AG09319 (cell line): ENCODE data around the gene KIAA1958.
"Not testable (repeated sequence)": the region's sequence is repeated elsewhere in the genome, so short reads cannot be mapped to it uniquely, and the experiment has no call there.

ENCODE experiments used
- DNase-seq: peaks from one replicate; pipeline ENCODE4 v3.0.0-alpha.2; 2010; ENCODE audit warnings: low read depth; ENCODE audit errors: extremely low read depth
- TF ChIP-seq, protein P1 (sequence below): IDR thresholded peaks from 2 replicates; pipeline ENCODE4 v1.5.1; 2011; ENCODE audit warnings: low read depth, mild to moderate bottlenecking, inconsistent platforms, low read length, moderate library complexity

KIAA1958 gene

GRCh38 chr9:112506571-112506970, 19.9 kb downstream of the KIAA1958 start:
- TF ChIP-seq, protein P1, sequence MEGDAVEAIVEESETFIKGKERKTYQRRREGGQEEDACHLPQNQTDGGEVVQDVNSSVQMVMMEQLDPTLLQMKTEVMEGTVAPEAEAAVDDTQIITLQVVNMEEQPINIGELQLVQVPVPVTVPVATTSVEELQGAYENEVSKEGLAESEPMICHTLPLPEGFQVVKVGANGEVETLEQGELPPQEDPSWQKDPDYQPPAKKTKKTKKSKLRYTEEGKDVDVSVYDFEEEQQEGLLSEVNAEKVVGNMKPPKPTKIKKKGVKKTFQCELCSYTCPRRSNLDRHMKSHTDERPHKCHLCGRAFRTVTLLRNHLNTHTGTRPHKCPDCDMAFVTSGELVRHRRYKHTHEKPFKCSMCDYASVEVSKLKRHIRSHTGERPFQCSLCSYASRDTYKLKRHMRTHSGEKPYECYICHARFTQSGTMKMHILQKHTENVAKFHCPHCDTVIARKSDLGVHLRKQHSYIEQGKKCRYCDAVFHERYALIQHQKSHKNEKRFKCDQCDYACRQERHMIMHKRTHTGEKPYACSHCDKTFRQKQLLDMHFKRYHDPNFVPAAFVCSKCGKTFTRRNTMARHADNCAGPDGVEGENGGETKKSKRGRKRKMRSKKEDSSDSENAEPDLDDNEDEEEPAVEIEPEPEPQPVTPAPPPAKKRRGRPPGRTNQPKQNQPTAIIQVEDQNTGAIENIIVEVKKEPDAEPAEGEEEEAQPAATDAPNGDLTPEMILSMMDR, result no peak
- DNase-seq, result no peak

DNA sequence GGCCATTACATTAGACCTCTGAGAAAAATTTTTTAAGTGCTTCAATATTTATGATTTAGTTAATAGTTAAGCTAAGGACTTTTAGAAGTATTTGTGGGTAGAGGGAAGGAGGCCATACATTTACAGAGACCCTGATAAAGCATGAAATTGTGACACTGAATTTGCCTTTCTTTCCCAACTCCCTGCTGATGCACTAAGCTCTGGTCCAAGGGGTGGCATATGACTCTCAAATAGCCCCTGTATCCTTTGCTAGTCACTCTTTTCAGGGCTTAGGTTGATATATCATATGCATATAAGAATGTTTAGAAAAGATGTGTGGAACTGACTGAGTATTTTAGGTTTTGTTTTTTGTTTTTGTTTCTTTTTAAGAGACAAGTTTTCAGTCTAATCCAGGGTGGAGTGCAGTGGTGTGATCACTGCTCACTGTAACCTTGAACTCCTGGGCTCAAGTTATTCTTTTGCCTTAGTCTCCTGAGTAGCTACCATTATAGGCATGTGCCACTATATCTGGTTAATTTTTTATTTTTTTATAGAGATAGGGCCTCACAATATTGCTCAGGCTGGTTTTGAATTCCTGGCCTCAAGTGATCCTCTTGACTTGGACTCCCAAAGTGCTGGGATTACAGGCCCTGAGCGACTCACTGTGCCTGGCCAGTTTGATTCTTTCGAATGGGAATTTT, 20.5 kb downstream of the KIAA1958 start:
- TF ChIP-seq, protein P1, result no peak
- DNase-seq, result no peak

GRCh38 chr9:112508377-112508776, 21.8 kb downstream of the KIAA1958 start:
- no peak for DNase-seq

GRCh38 chr9:112512377-112512776, 25.8 kb downstream of the KIAA1958 start:
- DNase-seq, result not testable (repeated sequence)

More at GRCh38 chr9:112508377-112508776, 21.8 kb downstream of the KIAA1958 start:
- TF ChIP-seq, protein P1, result no peak

DNA sequence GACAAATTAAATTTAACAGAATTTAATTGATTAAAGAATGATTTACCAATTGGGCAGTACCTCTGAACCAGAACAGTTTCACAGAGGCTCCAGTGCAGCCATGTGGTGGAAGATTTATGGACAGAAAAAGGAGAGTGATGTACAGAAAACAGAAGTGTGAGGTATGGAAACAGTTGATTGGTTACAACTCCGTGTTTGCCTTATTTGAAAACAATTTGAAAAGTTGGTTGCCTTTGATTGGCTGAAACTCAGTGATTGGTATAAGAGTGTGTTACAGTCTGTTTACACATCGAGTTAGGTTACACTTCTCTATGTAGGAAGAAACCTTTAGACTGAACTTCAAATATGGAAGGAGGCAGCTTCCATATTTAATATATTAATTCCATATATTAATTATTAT, 30.1 kb downstream of the KIAA1958 start:
- no peak for DNase-seq
- TF ChIP-seq, protein P1, result no peak

GRCh38 chr9:112520069-112520468, 33.4 kb downstream of the KIAA1958 start:
- TF ChIP-seq, protein P1, result no peak

DNA sequence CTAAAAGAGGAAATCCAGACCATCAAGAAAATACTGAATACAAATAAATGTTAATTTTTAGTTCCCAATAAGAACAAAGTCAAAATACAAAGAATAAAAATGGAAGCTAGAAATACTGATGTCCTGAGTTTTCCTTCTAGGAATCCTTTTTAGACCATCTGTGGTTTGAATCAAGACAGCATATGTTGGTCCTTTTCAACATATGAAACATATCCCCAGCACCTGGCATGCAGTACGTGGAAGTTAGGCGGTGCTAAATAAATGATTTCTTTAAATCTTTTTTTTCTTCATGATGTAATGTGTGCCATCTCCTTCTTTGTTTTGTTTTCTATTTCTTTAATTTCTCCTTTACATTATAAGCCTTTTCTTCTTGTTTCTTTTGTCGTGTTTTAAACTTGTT, 34.0 kb downstream of the KIAA1958 start:
- no peak for DNase-seq
- TF ChIP-seq, protein P1, result no peak

More at GRCh38 chr9:112520069-112520468, 33.4 kb downstream of the KIAA1958 start:
- no peak for DNase-seq

DNA sequence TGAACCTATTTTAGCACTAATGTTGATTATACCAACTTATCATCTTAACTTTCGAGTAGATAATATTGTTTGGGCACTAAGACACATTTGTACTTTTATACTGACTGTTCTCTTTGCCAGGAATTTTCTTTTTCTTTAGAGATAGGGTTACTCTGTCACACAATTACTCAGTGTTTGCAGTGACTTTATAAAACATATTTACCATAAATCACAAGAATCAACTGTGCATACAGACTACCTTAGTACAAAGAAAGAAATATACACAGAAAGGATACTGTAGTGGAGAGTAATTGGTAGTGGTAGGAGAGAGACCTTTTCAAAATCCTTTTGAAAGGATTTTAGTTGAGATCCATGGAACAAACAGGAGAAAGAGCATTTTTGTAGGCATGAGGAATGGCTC, 40.3 kb downstream of the KIAA1958 start:
- no peak for DNase-seq
- TF ChIP-seq, protein P1, result no peak
